DND-41 (cell line): ENCODE results near the gene LMLN.
"Not testable (repeated sequence)": the region's sequence is repeated elsewhere in the genome, so short reads cannot be mapped to it uniquely, and the experiment has no call there.

Experiments
- ATAC-seq: fragments of 200-7000 bp; cut with Tn5 transposase; 3 replicates; pipeline ENCODE4 v1.9.1; 2021; ENCODE audit warnings: low read depth; ENCODE audit not compliant: insufficient read depth
- DNase-seq: peaks from one replicate; pipeline ENCODE4 v3.0.0-alpha.2; 2020
- H2AFZ ChIP-seq: 2 replicates; pipeline ENCODE4 v1.6.0; 2012; ENCODE audit warnings: low read depth, low read length
- H3K27ac ChIP-seq: 2 replicates; pipeline ENCODE4 v1.5.1; 2012; ENCODE audit warnings: low read length, inconsistent platforms
- H3K27me3 ChIP-seq: fragments of 200-600 bp; sonication (generic); 2 replicates; pipeline ENCODE4 v1.6.0; 2012; ENCODE audit warnings: low read length, mild to moderate bottlenecking, inconsistent platforms; ENCODE audit not compliant: insufficient read depth, poor library complexity
- H3K36me3 ChIP-seq: 2 replicates; pipeline ENCODE4 v1.5.1; 2012; ENCODE audit warnings: low read length, inconsistent platforms; ENCODE audit not compliant: insufficient read depth
- H3K4me1 ChIP-seq: 2 replicates; pipeline ENCODE4 v1.5.1; 2012; ENCODE audit warnings: mild to moderate bottlenecking, low read length; ENCODE audit not compliant: insufficient read depth
- H3K4me2 ChIP-seq: 2 replicates; pipeline ENCODE4 v1.6.0; 2012; ENCODE audit warnings: mild to moderate bottlenecking, moderate library complexity, low read length, inconsistent platforms; ENCODE audit not compliant: insufficient read depth
- H3K4me3 ChIP-seq, 2 experiments: fragments of 200-600 bp in 1 of 2; shearing (Covaris generic) in 1 of 2; 2 replicates each; pipeline ENCODE4 v1.5.1; 2012 to 2016; ENCODE audit warnings: inconsistent platforms in 2 of 2, low read length in 2 of 2, mild to moderate bottlenecking in 2 of 2, low read depth in 1 of 2, moderate library complexity in 1 of 2
- H3K79me2 ChIP-seq: 2 replicates; pipeline ENCODE4 v1.6.0; 2012; ENCODE audit warnings: low read length, inconsistent platforms; ENCODE audit not compliant: insufficient read depth
- H3K9ac ChIP-seq: 2 replicates; pipeline ENCODE4 v1.6.0; 2012; ENCODE audit warnings: low read depth, mild to moderate bottlenecking, inconsistent platforms, low read length, moderate library complexity
- H3K9me3 ChIP-seq: 2 replicates; pipeline ENCODE4 v1.5.1; 2012; ENCODE audit warnings: low read length, moderate library complexity, mild to moderate bottlenecking, inconsistent platforms; ENCODE audit not compliant: insufficient read depth, severe bottlenecking
- H4K20me1 ChIP-seq: 2 replicates; pipeline ENCODE4 v1.6.0; 2012; ENCODE audit warnings: low read length; ENCODE audit not compliant: insufficient read depth
- EZH2 ChIP-seq: IDR thresholded peaks from 3 replicates; pipeline ENCODE4 v1.6.1; 2012; ENCODE audit warnings: borderline replicate concordance, low read depth, mild to moderate bottlenecking, moderate library complexity, low read length, inconsistent platforms; ENCODE audit not compliant: severe bottlenecking
- TF ChIP-seq, protein P1 (sequence below): IDR thresholded peaks from 2 replicates; pipeline ENCODE4 v1.5.1; 2012; ENCODE audit warnings: borderline replicate concordance, low read length, moderate library complexity, mild to moderate bottlenecking; ENCODE audit not compliant: poor library complexity, severe bottlenecking; ENCODE audit errors: extremely low read depth

The LMLN gene

DNA sequence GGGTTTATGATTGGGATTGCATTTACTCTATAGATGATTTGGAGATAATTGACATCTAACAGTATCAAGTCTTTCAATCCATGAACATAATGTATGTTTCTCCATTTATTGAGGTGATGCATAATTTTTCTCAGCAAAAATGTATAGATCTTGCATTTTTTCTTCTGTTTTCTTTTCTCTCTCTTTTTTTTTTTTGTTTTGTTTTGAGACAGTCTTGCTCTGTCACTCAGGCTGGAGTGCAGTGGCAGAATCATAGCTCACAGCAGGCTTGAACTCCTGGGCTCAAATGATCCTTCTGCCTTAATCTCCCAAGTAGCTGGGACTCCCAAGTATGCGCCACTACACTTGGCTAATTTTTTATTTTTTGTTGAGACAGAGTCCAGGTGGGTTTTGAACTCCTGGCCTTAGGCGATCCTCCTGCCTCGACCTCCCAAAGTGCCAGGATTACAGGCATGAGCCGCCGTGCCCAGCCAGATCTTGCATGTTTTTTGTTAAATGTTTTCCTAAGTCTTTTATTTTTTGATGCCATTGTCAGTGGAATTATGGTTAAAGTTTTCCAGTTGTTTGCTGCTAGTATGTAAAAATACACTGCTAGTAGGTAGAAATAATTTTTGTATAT lies 3.1 kb downstream of the LMLN start:
- peaks cover 8% of the 10 kb centered on the region for H3K9me3 ChIP-seq

DNA sequence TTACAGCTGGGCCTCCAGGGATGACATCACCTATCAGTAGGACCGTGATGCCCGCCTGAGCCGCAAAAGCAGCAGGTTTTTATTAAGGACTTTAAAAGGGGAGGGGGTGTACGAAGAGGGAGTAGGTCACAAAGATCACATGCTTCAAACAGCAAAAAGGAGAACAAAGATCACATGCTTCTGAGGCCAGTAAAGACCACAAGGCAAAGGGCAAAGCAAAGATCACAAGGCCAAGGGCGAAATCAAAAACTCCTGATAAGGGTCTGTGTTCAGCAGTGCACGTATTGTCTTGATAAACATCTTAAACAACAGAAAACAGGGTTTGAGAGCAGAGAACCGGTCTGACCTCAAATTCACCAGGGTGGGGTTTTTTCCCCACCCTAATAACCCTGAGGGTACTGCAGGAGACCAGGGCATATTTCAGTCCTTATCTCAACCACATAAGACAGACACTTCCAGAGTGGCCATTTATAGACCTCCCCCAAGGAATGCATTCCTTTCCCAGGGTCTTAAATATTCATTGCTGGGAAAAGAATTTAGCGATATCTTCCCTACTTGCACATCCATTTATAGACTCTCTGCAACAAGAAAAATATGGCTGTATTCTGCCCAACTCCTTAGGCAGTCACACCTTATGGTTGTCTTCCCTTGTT lies 7.4 kb downstream of the LMLN start:
- not testable (repeated sequence) for ATAC-seq, H3K79me2 ChIP-seq, H3K4me3 ChIP-seq, H3K27me3 ChIP-seq, H2AFZ ChIP-seq, DNase-seq, H3K4me2 ChIP-seq, H3K9me3 ChIP-seq, H4K20me1 ChIP-seq, H3K9ac ChIP-seq, H3K36me3 ChIP-seq, H3K27ac ChIP-seq, H3K4me1 ChIP-seq

More for the DNA sequence above, 3.1 kb downstream of the LMLN start:
- TF ChIP-seq, protein P1, sequence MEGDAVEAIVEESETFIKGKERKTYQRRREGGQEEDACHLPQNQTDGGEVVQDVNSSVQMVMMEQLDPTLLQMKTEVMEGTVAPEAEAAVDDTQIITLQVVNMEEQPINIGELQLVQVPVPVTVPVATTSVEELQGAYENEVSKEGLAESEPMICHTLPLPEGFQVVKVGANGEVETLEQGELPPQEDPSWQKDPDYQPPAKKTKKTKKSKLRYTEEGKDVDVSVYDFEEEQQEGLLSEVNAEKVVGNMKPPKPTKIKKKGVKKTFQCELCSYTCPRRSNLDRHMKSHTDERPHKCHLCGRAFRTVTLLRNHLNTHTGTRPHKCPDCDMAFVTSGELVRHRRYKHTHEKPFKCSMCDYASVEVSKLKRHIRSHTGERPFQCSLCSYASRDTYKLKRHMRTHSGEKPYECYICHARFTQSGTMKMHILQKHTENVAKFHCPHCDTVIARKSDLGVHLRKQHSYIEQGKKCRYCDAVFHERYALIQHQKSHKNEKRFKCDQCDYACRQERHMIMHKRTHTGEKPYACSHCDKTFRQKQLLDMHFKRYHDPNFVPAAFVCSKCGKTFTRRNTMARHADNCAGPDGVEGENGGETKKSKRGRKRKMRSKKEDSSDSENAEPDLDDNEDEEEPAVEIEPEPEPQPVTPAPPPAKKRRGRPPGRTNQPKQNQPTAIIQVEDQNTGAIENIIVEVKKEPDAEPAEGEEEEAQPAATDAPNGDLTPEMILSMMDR: no peak
- no peak overlapping the region for H3K4me3 ChIP-seq
- H3K9ac ChIP-seq: no peak overlapping the region
- ATAC-seq (no peak), DNase-seq (no peak)
- H3K27ac ChIP-seq: no peak overlapping the region
- no peaks in the 10 kb centered on the region for H3K27me3 ChIP-seq
- no peaks in the 10 kb centered on the region for H4K20me1 ChIP-seq
- H2AFZ ChIP-seq: no peak overlapping the region
- H3K79me2 ChIP-seq: no peaks in the 10 kb centered on the region
- peaks cover 36% of the 10 kb centered on the region for H3K4me1 ChIP-seq
- no peaks in the 10 kb centered on the region for H3K36me3 ChIP-seq
- no peak overlapping the region for H3K4me2 ChIP-seq

DNA sequence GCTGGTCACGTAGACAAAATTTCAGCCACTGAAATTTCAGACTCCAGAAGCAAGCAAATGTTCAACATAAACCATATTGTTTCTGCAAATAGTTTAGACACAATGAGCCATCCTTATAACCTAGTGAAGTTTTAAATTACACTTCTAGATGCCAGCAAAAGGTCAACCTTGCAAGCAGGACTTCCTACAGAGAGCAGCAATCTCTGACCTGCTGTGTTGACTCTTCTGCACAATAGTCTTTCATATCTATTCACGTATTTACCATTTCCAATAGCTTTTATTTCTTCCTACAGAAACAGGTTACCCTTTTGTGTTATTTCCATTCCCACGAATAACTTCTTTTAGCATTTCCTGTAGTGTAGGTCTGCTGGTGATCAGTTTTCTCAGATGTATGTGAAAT lies 10.6 kb downstream of the LMLN start:
- TF ChIP-seq EZH2: no peak
- TF ChIP-seq, protein P1: no peak
- no peak for ATAC-seq
- Histone ChIP-seq H3K27me3 (no peaks in the 10 kb centered on the region), H3K4me1 (no peaks in the 10 kb centered on the region), H3K27ac (no peak overlapping the region), H3K9ac (no peak overlapping the region), H2AFZ (no peak overlapping the region), H3K9me3 (peaks cover 8% of the 10 kb centered on the region), H3K4me2 (no peak overlapping the region), H3K79me2 (no peaks in the 10 kb centered on the region), H3K4me3 (no peak overlapping the region), H4K20me1 (no peaks in the 10 kb centered on the region), H3K36me3 (no peaks in the 10 kb centered on the region)
- no peak for DNase-seq

DNA sequence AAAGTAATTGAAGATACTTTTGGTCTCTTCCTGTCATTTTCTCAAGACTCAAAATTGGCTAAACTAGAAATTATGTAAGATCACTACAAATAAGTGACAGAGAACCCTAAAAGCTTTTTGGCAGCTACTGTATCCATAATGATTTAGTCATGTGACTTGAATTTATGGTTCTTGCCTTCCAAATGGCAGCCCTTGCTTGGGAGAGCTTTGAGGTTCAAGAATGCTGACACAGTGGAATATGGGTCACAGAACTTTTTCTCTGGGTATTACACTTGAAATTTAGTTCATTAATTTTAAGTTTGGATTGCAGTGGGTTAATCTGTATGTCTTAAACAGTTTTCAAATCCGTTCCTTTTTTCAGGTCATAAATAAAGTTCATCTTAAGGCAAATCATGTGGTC lies 14.0 kb downstream of the LMLN start:
- H3K4me1 ChIP-seq: no peaks in the 10 kb centered on the region
- no peak overlapping the region for H3K4me2 ChIP-seq
- TF ChIP-seq, protein P1: no peak
- no peak for TF ChIP-seq EZH2
- no peak overlapping the region for H2AFZ ChIP-seq
- no peaks in the 10 kb centered on the region for H4K20me1 ChIP-seq
- no peak overlapping the region for H3K4me3 ChIP-seq
- no peaks in the 10 kb centered on the region for H3K9me3 ChIP-seq
- ATAC-seq (no peak), DNase-seq (no peak)
- no peak overlapping the region for H3K9ac ChIP-seq
- H3K27me3 ChIP-seq: no peaks in the 10 kb centered on the region
- H3K27ac ChIP-seq: no peak overlapping the region
- no peaks in the 10 kb centered on the region for H3K79me2 ChIP-seq
- H3K36me3 ChIP-seq: no peaks in the 10 kb centered on the region
